ENCODE results near the gene GUCY1A1. TPM values are rescaled to one million over a fixed set of nuclear protein-coding genes. Genes with fewer than 3 reads are reported as not detected.

The GUCY1A1 gene
- total and polyA plus RNA-seq, 7 donors: 1.2 to 254 (median 87.5) TPM

GRCh38 chr4:155708782-155709181 is 42.1 kb downstream of the GUCY1A1 start:
- intact Hi-C loops (cut with DNase I): no loop called here
- no peaks in the 10 kb centered on the region for H3K9me3 ChIP-seq
- H3K27ac ChIP-seq: no peak overlapping the region

DNA sequence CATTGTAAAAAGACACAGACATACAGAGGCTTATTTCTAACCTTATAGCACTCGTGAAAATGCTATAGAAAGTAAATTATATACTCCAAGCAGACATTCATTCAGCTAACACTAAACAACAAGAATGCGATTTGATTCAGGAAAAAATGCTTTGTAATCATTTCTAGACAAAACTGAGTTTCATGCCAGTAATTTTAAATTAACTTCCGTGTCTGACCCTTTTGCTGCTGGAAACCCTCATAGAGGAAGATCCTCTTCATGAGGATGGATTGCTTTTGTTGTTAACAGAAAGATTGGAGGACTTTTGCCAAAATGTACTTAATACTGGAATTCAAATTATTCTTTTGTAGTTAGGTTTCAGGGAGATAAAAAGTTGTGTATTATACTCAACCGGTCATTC is 43.3 kb downstream of the GUCY1A1 start:
- TF ChIP-seq EP300 (IDR thresholded peaks at IDR 0.05): no peak
- TF ChIP-seq POLR2AphosphoS5 (IDR thresholded peaks at IDR 0.05): no peak
- no peak for TF ChIP-seq CTCF (IDR thresholded peaks at IDR 0.05)
- TF ChIP-seq POLR2A (IDR thresholded peaks at IDR 0.05): no peak
- Histone ChIP-seq H3K27ac (no peak overlapping the region), H3K36me3 (peaks cover 0 to 44% (median 2%) of the 10 kb centered on the region in 4 donors), H3K4me3 (no peak overlapping the region), H3K27me3 (no peaks in the 10 kb centered on the region), H3K4me1 (peaks cover 0 to 19% (median 13%) of the 10 kb centered on the region in 4 donors), H3K9me3 (no peaks in the 10 kb centered on the region)
- intact Hi-C loops (cut with DNase I): no loop called here
- DNase-seq: no peak
- 82 to 85% methylated on average over 4 of the region's 4 CpGs for WGBS, 2 donors

More at GRCh38 chr4:155708782-155709181, 42.1 kb downstream of the GUCY1A1 start:
- DNase-seq: no peak
- Histone ChIP-seq H3K4me3 (no peak overlapping the region), H3K36me3 (peaks cover 0 to 34% (median 0%) of the 10 kb centered on the region in 4 donors), H3K4me1 (peaks cover 0 to 28% (median 18%) of the 10 kb centered on the region in 4 donors), H3K27me3 (no peaks in the 10 kb centered on the region)
- 84 to 94% methylated on average over 1 of the region's 1 CpG for WGBS, 2 donors
- no peak for TF ChIP-seq CTCF (IDR thresholded peaks at IDR 0.05)
- no peak for TF ChIP-seq POLR2A (IDR thresholded peaks at IDR 0.05)
- TF ChIP-seq EP300 (IDR thresholded peaks at IDR 0.05): no peak
- no peak for TF ChIP-seq POLR2AphosphoS5 (IDR thresholded peaks at IDR 0.05)

DNA sequence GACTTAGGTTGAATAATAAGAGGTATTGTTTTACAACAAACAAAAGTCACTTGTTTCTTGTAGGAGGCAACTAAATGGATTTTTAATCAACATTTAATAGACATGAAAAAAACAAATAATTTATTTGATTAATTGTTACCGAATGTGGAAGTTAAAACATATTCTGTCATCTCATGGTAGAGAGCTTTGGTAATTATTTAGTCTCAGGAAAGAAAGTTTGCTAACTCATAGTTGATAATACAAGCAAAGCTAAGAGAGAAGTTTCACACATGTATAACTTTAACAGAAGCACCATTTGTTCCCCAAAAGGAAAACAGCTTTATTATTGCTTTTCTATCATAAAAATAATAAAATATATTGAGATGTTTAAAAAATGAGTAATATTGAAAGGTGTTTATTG is 44.9 kb downstream of the GUCY1A1 start:
- no peak overlapping the region for H3K4me3 ChIP-seq
- no peak overlapping the region for H3K27ac ChIP-seq
- H3K27me3 ChIP-seq: no peaks in the 10 kb centered on the region
- 59 to 85% methylated on average over 1 of the region's 1 CpG for WGBS, 2 donors
- H3K4me1 ChIP-seq: peaks cover 0 to 3% (median 1%) of the 10 kb centered on the region in 4 donors
- peaks cover 0 to 60% (median 2%) of the 10 kb centered on the region in 4 donors for H3K36me3 ChIP-seq
- TF ChIP-seq POLR2AphosphoS5 (IDR thresholded peaks at IDR 0.05) (no peak), POLR2A (IDR thresholded peaks at IDR 0.05) (no peak), EP300 (IDR thresholded peaks at IDR 0.05) (no peak), CTCF (IDR thresholded peaks at IDR 0.05) (no peak)
- H3K9me3 ChIP-seq: no peaks in the 10 kb centered on the region
- intact Hi-C loops (cut with DNase I): no loop called here
- no peak for DNase-seq

- H3K36me3 ChIP-seq: peaks cover 0 to 66% (median 2%) of the 10 kb centered on the region in 4 donors
- no peaks in the 10 kb centered on the region for H3K9me3 ChIP-seq
- intact Hi-C loops (cut with DNase I): no loop called here
- no peak for DNase-seq
- H3K4me1 ChIP-seq: no peaks in the 10 kb centered on the region
- no peak overlapping the region for H3K4me3 ChIP-seq
- H3K27ac ChIP-seq: no peak overlapping the region
- TF ChIP-seq EP300 (IDR thresholded peaks at IDR 0.05) (no peak), POLR2A (IDR thresholded peaks at IDR 0.05) (no peak)
- WGBS, 2 donors: 72 to 84% methylated on average over 3 of the region's 3 CpGs
- no peaks in the 10 kb centered on the region for H3K27me3 ChIP-seq
Observed at GRCh38 chr4:155712846-155713245, 46.2 kb downstream of the GUCY1A1 start.

GRCh38 chr4:155713911-155714310 is 47.3 kb downstream of the GUCY1A1 start:
- TF ChIP-seq POLR2A (IDR thresholded peaks at IDR 0.05) (no peak), EP300 (IDR thresholded peaks at IDR 0.05) (no peak), CTCF (IDR thresholded peaks at IDR 0.05) (no peak), POLR2AphosphoS5 (IDR thresholded peaks at IDR 0.05) (no peak)
- no peaks in the 10 kb centered on the region for H3K9me3 ChIP-seq
- WGBS, 2 donors: 63 to 82% methylated on average over 1 of the region's 1 CpG
- no peak overlapping the region for H3K4me3 ChIP-seq
- H3K4me1 ChIP-seq: no peaks in the 10 kb centered on the region
- no peak for DNase-seq
- H3K27me3 ChIP-seq: no peaks in the 10 kb centered on the region
- H3K36me3 ChIP-seq: peaks cover 0 to 76% (median 2%) of the 10 kb centered on the region in 4 donors
- intact Hi-C loops (cut with DNase I): no loop called here
- H3K27ac ChIP-seq: no peak overlapping the region

Data from sigmoid colon (tissue), 7 donors.